ENCODE measurements around the gene APOBEC4.
A peak's percentile ranks its signal among the peaks of the same experiment; 100 is the strongest.
"Not testable (repeated sequence)": the region's sequence is repeated elsewhere in the genome, so short reads cannot be mapped to it uniquely, and the experiment has no call there.

Gene APOBEC4

GRCh38 chr1:183632964-183633363, 20.2 kb downstream of the APOBEC4 start:
- no peak for DNase-seq

DNA sequence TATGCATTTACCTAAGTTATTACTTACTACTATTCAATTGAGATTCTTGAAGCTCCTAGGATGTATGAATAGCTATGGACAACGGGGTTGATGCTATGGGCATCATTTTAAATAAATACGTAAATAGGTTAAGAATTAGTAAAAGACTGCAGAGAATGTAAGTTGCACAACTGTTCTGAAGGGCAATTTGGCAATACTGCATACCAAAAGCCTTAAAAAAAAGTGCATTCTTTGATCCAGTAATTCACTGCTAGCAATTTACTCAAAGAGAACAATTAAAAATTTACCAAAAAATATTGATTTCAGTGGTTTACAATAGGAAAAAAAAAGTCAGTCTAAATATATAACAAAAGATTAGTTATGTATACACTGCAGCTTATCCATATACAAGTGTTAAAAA, 21.0 kb downstream of the APOBEC4 start:
- no peak for DNase-seq

DNA sequence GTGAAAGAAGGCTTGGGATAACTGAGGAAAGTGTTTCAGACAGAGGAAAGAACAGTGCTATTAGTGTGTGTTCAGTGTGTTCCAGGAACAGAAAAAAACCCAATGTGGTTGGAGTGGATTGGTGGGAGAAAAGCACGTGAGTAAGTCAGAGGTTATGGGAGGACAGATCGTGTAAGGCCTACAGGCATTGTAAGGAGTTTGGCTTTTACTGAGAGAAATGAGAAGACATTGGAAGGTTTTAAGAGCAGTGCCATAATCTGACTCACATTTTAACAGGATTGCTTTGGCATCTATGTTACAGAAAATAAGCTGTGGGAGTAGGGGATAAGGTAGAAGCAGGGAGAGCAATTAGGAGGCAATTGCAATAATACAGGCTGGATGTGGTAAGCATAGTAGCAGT, 22.4 kb downstream of the APOBEC4 start:
- DNase-seq, result no peak

DNA sequence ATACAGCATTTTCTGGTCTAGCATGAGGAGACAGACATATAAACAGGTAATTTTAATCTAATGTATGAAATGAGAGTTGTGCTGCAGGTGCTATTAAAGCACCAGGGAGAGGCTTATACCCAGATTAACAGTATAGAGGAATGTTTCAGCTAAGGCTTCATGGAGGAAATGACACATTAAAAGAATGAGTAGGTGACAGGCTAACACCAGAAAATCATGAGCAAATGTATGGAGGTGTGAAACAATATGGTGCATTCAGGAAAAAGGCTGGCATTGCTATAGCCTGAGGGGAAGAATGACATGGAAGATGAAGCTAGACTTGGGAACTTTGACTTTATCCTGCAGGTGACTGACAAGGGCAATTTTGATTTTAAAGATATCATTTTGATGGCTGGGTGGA, 24.6 kb downstream of the APOBEC4 start:
- DNase-seq, result no peak

GRCh38 chr1:183626236-183626635, 26.9 kb downstream of the APOBEC4 start:
- not testable (repeated sequence) for DNase-seq

DNA sequence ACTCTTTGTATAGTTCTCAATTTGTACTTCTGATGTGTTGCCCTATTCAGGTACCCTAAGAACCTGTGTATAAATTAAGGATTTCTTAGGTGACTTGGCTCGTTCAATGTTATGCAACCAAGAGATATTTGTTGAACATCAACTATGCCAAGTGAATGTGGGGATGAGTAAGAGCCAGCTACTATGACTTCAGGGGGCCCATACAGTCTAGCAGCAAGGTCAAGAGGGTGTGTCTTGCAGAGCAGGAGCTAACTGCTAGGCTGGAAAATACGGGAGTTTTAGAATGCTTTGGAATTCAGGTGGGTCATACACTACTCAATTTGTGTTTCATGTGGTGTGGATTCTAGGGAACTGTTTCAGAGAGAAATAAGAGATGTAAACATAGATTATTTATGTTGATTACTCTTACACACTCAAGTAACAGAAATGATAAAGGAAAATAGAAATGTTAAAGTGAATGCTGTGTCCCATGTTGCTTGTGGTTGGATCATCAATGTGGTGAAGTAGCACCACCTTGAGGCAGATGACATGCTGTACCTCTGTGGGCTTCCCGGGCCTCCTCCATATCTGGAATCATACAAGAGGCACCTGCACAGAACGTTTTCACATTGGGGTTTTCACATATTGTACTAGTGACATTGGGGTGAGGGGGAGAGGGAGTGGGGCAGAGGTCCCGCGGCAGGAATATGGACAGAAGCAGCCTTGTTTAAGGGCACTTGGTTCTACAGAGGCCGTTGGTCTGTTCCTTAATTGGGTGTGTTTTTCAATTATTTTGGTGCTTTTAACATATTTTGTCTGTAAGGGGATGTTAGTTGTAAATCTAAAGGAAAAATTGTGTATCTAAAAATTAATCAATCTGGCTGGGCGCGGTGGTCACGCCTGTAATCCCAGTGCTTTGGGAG, 30.0 kb downstream of the APOBEC4 start:
- peak in 1 of 4 experiments; percentile 10 for DNase-seq

DNA sequence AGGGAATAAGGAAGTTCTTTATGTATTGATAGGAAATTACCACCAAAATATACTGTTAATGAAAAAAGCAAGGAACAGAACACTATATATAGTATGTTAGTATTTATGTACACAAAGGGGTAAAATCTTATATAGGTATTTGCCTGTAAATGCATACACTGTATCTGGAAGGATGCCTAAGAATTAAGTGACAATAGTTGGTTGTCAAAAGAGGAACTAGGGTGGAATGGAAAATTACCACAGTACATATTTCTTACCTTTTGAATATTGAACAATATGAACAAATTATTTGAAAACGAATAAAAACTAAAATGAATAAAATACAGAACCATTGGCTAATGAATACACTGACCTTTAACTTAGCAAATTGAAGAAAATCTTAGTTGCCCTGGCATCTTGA, 31.1 kb downstream of the APOBEC4 start:
- no peak for DNase-seq

- no peak for DNase-seq
These were observed 32.8 kb downstream of the APOBEC4 start for GRCh38 chr1:183620311-183620710.

DNA sequence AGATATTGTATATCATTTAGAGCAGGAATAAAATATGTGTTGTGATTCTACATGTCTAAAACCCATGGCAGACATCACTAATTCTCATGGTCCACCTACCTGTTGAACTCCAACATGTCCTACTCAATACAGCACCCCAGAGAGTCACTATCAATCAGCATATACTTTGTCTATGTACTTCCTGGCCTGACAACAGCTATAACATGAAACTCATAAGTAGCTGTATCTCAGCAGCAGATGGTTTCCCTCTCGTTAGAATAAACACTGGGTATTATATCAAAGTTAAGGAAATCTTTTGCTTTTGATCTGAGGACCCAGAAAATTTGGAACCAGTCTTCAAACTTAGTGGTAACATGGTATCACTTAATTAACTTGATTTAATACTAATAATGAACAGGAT, 33.3 kb downstream of the APOBEC4 start:
- DNase-seq, result no peak

DNA sequence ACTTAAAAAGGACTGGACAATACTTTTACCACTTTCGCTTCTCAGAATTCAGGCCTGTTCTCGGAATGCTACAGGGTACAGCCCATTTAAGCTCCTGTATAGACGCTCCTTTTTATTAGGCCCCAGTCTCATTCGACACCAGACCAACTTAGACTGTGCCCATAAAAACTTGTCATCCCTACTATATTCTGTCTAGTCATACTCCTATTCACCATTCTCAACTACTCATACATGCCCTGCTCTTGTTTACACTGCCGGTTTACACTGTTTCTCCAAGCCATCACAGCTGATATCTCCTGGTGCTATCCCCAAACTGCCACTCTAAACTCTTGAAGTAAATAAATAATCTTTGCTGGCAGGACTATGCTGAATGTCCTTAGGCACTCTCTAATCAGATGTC, 34.9 kb downstream of the APOBEC4 start:
- not testable (repeated sequence) for DNase-seq

DNA sequence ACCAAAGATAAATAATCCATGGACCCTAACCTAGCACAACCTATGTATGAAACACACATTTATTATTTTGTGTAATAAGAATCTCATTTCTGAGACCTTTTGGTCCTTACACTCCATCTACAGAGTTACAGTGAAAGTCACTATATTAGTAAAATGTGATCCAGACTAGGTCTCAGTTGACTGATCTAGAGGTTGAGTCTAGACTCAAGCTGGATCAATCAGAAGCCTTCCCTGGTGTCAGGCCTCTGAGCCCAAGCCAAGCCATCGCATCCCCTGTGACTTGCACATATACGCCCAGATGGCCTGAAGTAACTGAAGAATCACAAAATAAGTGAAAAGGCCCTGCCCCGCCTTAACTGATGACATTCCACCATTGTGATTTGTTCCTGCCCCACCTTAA, 40.1 kb downstream of the APOBEC4 start:
- DNase-seq, result not testable (repeated sequence)

DNA sequence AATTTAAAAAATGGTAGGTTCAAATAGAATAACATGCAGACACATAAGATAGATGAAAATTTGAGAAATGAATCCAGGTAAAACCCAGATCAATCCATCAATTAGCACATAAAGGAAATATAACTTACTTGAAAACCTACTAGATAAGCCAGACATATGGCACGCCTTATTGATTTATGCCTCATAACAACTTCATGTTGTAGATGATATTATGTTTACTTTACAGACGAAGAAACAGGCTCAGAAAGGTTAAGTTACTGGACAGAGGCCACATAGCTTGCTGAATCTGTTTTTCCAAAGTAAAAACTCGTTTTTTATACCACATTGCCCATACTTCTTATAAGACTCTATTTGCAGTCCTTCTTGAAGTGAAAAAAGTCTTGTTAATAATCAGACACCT, 40.7 kb downstream of the APOBEC4 start:
- no peak for DNase-seq

DNA sequence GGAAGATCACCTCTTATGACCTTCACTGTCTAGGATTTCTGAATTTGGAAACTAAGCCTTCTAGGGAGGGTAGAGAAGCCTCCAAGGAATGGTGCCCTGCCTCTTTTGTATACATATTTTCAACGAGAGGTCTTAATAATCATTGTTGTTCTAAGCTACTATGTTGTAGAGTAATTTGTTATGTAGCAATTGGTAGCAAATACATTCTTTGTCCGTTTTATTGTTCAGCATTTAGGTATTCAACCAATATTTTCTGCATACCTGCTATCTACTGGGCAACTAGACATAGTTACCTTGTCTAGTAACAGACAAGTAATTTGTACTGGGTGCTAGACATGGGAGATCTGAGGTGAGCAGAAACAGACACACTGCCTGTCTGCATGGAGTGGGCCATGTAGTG, 42.1 kb downstream of the APOBEC4 start:
- no peak for DNase-seq

DNA sequence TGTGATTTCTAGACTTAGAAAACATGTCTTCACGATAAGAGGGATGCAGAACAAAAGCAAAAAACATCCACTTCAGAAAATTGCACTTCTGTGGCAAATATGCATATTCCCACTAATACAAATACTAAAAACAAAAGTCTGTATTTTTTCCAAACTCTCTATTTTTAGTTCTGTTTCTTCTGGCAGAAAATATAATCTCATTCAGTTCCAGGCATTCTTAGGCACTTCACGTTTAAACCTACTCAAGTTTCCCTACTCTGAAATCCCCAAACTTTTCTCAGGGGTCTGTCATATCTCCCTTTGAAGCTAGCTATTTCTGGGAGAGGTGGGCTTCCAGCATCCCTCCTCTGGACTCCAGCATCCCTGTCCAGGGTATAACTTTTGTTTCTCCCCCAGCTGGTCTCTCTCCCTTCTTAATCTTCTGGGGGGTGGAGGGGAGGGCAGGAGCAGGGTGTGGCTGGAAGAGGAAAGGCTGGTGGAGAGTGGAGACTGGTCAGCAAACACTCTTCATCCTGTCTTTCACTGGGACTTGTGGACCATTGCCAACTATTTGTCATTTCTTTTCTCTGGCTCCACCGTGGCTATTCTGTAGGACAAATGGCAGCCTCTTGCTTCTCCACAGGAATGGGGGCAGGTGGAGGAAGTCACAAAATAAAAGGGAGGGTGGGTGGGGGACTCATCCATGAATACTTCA, 43.2 kb downstream of the APOBEC4 start:
- no peak for DNase-seq

- no peak for DNase-seq
These were observed 43.8 kb downstream of the APOBEC4 start for GRCh38 chr1:183609313-183609712.

GRCh38 chr1:183607322-183607980, 45.7 kb downstream of the APOBEC4 start:
- DNase-seq, result no peak

GRCh38 chr1:183605904-183606303, 47.2 kb downstream of the APOBEC4 start:
- DNase-seq, result no peak

- no peak for DNase-seq
These were observed 48.3 kb downstream of the APOBEC4 start for GRCh38 chr1:183604815-183605214.

- DNase-seq, result no peak
These were observed 48.9 kb downstream of the APOBEC4 start for GRCh38 chr1:183604038-183604808.

GRCh38 chr1:183602510-183602909, 50.6 kb downstream of the APOBEC4 start:
- DNase-seq, result no peak

DNA sequence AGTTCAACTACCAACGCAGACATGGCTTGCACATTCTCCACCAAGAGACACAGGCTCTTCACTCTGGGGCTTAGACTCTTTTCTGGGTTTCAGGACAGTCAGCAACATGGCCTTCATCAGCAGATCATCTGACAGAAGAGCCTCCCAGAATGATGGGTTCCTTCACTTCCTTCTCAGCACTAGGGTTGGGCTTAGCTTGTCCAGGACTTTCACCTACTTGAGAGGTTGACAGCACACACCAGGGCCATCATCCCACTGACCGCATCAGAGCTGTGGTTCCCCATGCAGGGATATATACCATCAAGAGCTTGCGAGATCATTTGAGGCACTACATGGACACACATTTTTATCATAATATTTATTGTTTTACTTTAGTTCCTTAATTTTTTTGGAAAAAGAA, 52.5 kb downstream of the APOBEC4 start:
- no peak for DNase-seq

- no peak for DNase-seq
These were observed 53.0 kb downstream of the APOBEC4 start for GRCh38 chr1:183600136-183600535.

DNA sequence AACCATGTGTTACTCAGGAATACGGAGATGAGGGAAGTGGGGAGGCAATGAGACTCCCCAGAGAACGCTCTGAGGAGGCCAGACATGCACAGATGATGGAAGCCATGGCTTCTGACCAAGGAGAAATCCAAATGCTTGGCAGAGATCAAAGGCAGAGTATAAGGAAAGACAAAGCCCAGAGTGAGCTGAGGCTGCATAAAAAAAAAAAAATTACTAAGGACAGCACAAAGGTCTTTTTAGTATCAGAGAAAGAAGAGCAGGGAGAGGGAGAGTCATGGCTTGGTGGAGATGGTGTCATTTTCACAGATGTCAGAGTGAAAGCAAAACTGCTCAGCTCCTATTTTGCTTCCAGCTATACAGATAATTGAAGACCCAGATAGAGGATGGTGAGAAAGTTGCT, 54.7 kb downstream of the APOBEC4 start:
- DNase-seq, result no peak

Measured in activated naive CD4-positive, alpha-beta T cell (primary cell).